ENCODE data around the gene FAM50B. TPM values are rescaled to one million over a fixed set of nuclear protein-coding genes. Genes with fewer than 3 reads are reported as not detected.

FAM50B gene
- total and polyA plus RNA-seq, 2 experiments from 2014 or later = 1.1 to 1.6 TPM

- DNase-seq (ENCODE audit: low spot score) = no peak
- no peak overlapping the region for H2AFZ ChIP-seq
- peaks cover 16% of the 10 kb centered on the region for H3K4me1 ChIP-seq (ENCODE audit: insufficient read depth)
- 79% methylated on average over 13 of the region's 13 CpGs for WGBS (ENCODE audit: low lambda C conversion rate, missing lambda C conversion rate)
- H3K79me2 ChIP-seq = no peaks in the 10 kb centered on the region
- H3K4me3 ChIP-seq = no peak overlapping the region
- H4K20me1 ChIP-seq (ENCODE audit: insufficient read depth, poor library complexity, severe bottlenecking) = no peaks in the 10 kb centered on the region
- H3K4me2 ChIP-seq = no peak overlapping the region
- H3K36me3 ChIP-seq (replicated peaks; ENCODE audit: insufficient read depth, low read depth) = no peaks in the 10 kb centered on the region
- H3K27ac ChIP-seq = peak overlapping the region; percentile 35
- TF ChIP-seq EZH2 (IDR thresholded peaks at IDR 0.05; ENCODE audit: borderline replicate concordance) = no peak
- no peak for TF ChIP-seq EZH2phosphoT487 (IDR thresholded peaks at IDR 0.05; ENCODE audit: low read depth, severe bottlenecking, unreplicated experiment)
- TF ChIP-seq CTCF (IDR thresholded peaks at IDR 0.05; ENCODE audit: poor library complexity) = no peak
- no peaks in the 10 kb centered on the region for H3K9me3 ChIP-seq (ENCODE audit: low read depth)
- no peaks in the 10 kb centered on the region for H3K27me3 ChIP-seq
- H3K9me2 ChIP-seq (replicated peaks; ENCODE audit: insufficient read depth) = no peaks in the 10 kb centered on the region
Observed at GRCh38 chr6:3881711-3882421, 32.7 kb downstream of the FAM50B start.

- 61% methylated on average over 3 of the region's 3 CpGs for WGBS (ENCODE audit: low lambda C conversion rate, missing lambda C conversion rate)
- Histone ChIP-seq H2AFZ (no peak overlapping the region), H3K79me2 (no peaks in the 10 kb centered on the region), H3K9me3 (ENCODE audit: low read depth) (no peaks in the 10 kb centered on the region), H3K36me3 (replicated peaks; ENCODE audit: insufficient read depth, low read depth) (no peaks in the 10 kb centered on the region), H3K9me2 (replicated peaks; ENCODE audit: insufficient read depth) (no peaks in the 10 kb centered on the region), H3K4me3 (no peak overlapping the region), H3K27ac (peak overlapping the region; percentile 35), H4K20me1 (ENCODE audit: insufficient read depth, poor library complexity, severe bottlenecking) (no peaks in the 10 kb centered on the region), H3K4me1 (ENCODE audit: insufficient read depth) (peaks cover 16% of the 10 kb centered on the region), H3K4me2 (no peak overlapping the region), H3K27me3 (no peaks in the 10 kb centered on the region)
- TF ChIP-seq CTCF (IDR thresholded peaks at IDR 0.05; ENCODE audit: poor library complexity) = no peak
- no peak for TF ChIP-seq EZH2 (IDR thresholded peaks at IDR 0.05; ENCODE audit: borderline replicate concordance)
- TF ChIP-seq EZH2phosphoT487 (IDR thresholded peaks at IDR 0.05; ENCODE audit: low read depth, severe bottlenecking, unreplicated experiment) = no peak
- DNase-seq (ENCODE audit: low spot score) = no peak
Observed at GRCh38 chr6:3882431-3882830, 33.3 kb downstream of the FAM50B start.

DNA sequence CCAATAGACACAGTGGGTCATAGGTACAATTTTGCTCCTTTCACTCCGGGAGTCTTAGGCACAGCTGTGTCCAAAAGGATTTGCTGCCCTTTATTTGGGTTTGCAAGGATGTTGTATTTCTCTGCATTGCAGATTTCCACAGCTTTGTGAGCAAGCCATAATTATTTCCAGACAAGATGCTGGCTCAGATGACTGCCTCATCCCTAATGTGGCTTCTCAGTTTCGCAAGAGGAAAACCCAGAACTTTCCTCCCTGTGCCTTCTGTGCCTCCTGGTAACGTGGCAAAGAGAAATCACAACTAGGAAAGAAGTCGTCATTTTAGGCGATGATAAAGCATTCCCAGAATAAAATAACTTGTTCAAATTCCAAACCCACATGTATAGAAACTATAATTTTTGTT lies 33.7 kb downstream of the FAM50B start:
- WGBS (ENCODE audit: low lambda C conversion rate, missing lambda C conversion rate) = 62% methylated on average over 5 of the region's 5 CpGs

More for the DNA sequence above, 33.7 kb downstream of the FAM50B start:
- H3K4me2 ChIP-seq = no peak overlapping the region
- no peaks in the 10 kb centered on the region for H4K20me1 ChIP-seq (ENCODE audit: insufficient read depth, poor library complexity, severe bottlenecking)
- no peak overlapping the region for H2AFZ ChIP-seq
- H3K36me3 ChIP-seq (replicated peaks; ENCODE audit: insufficient read depth, low read depth) = no peaks in the 10 kb centered on the region
- H3K4me1 ChIP-seq (ENCODE audit: insufficient read depth) = peaks cover 16% of the 10 kb centered on the region
- no peaks in the 10 kb centered on the region for H3K79me2 ChIP-seq
- H3K9me2 ChIP-seq (replicated peaks; ENCODE audit: insufficient read depth) = no peaks in the 10 kb centered on the region
- H3K27me3 ChIP-seq = no peaks in the 10 kb centered on the region
- TF ChIP-seq EZH2phosphoT487 (IDR thresholded peaks at IDR 0.05; ENCODE audit: low read depth, severe bottlenecking, unreplicated experiment) (no peak), EZH2 (IDR thresholded peaks at IDR 0.05; ENCODE audit: borderline replicate concordance) (no peak), CTCF (IDR thresholded peaks at IDR 0.05; ENCODE audit: poor library complexity) (no peak)
- peak overlapping the region; percentile 86 for H3K27ac ChIP-seq
- H3K4me3 ChIP-seq = no peak overlapping the region
- DNase-seq (ENCODE audit: low spot score) = no peak
- H3K9me3 ChIP-seq (ENCODE audit: low read depth) = no peaks in the 10 kb centered on the region
